T-cell (primary cell): ENCODE data around the gene MAP3K7CL. TPM values are rescaled to one million over a fixed set of nuclear protein-coding genes. Genes with fewer than 3 reads are reported as not detected.

ENCODE experiments used
- ATAC-seq, 4 experiments: fragments of 200-7000 bp in 3 of 4; fragments of 150-1000 bp in 1 of 4; cut with Tn5 transposase; replicated peaks in 1 of 4; 1 replicate in 3 of 4; 2 replicates in 1 of 4; pipeline ENCODE4 v1.10.0; 2021; ENCODE audit warnings: moderate library complexity in 3 of 4, mild to moderate bottlenecking in 2 of 4, moderate number of reproducible peaks in 1 of 4
- CTCF ChIA-PET, 2 donors: fragments of 300-600 bp; sonication (Branson Sonifier 250); formaldehyde crosslinking; loops; one replicate each; lab custom pipeline; 2022; ENCODE audit warnings: antibody characterized with exemption in 2 of 2; lab: Charles Lee
- POLR2A ChIA-PET, 2 donors: fragments of 300-600 bp; sonication (Branson Sonifier 250); formaldehyde crosslinking; loops; one replicate each; lab custom pipeline; 2022; ENCODE audit warnings: antibody characterized with exemption in 2 of 2; lab: Charles Lee
- DNase-seq, 35 experiments: peaks; one replicate each; pipeline versions ENCODE4 v3.0.0 to v3.0.0-alpha.2; 2013 to 2023
- H3K27ac ChIP-seq: one replicate; pipeline ENCODE4 v1.5.1; 2013; ENCODE audit warnings: low read length
- H3K27me3 ChIP-seq, 2 experiments: replicated peaks in 1 of 2; 1 replicate in 1 of 2; 2 replicates in 1 of 2; pipeline versions ENCODE4 v1.6.1 to v1.7.0; 2013; ENCODE audit warnings: low read length in 1 of 2, mixed read lengths in 1 of 2; ENCODE audit not compliant: control insufficient read depth in 2 of 2, insufficient read depth in 2 of 2; ENCODE audit errors: extremely low read depth in 1 of 2
- H3K36me3 ChIP-seq, 2 donors: 1 replicate in 1 of 2; 2 replicates in 1 of 2; pipeline versions ENCODE4 v1.6.1 to v1.7.0; 2013; ENCODE audit warnings: low read length in 1 of 2; ENCODE audit not compliant: control insufficient read depth in 2 of 2, insufficient read depth in 1 of 2; ENCODE audit errors: extremely low read depth in 1 of 2
- H3K4me1 ChIP-seq, 2 experiments: 1 replicate in 1 of 2; 2 replicates in 1 of 2; pipeline versions ENCODE4 v1.6.1 to v1.7.0; 2013; ENCODE audit warnings: low read length in 2 of 2, mixed read lengths in 1 of 2; ENCODE audit not compliant: insufficient read depth in 2 of 2, control insufficient read depth in 1 of 2; ENCODE audit errors: extremely low read depth in 1 of 2
- H3K4me3 ChIP-seq, 2 donors: 1 replicate in 1 of 2; 2 replicates in 1 of 2; pipeline versions ENCODE4 v1.5.1 to v1.7.0; 2013; ENCODE audit warnings: mild to moderate bottlenecking in 2 of 2, low read length in 1 of 2, moderate library complexity in 1 of 2; ENCODE audit not compliant: control insufficient read depth in 1 of 2; ENCODE audit errors: extremely low read depth in 1 of 2
- H3K9me3 ChIP-seq: 2 replicates; pipeline ENCODE4 v1.7.0; 2013
- H3K27ac Mint-ChIP-seq, 2 donors: one replicate each; pipeline ENCODE4 v1.8.0; 2020 to 2021; ENCODE audit warnings: mild to moderate bottlenecking in 2 of 2, mixed read lengths in 2 of 2
- H3K27me3 Mint-ChIP-seq, 2 donors: one replicate each; pipeline ENCODE4 v1.8.0; 2021 to 2022; ENCODE audit warnings: mixed read lengths in 2 of 2
- H3K36me3 Mint-ChIP-seq: one replicate; pipeline ENCODE4 v1.8.0; 2021; ENCODE audit warnings: mixed read lengths
- H3K4me1 Mint-ChIP-seq, 3 donors: one replicate each; pipeline ENCODE4 v1.8.0; 2020 to 2022; ENCODE audit warnings: mixed read lengths in 3 of 3, mild to moderate bottlenecking in 1 of 3
- H3K4me3 Mint-ChIP-seq, 3 donors: one replicate each; pipeline ENCODE4 v1.8.0; 2020 to 2022; ENCODE audit warnings: mild to moderate bottlenecking in 3 of 3, mixed read lengths in 3 of 3, moderate library complexity in 3 of 3
- H3K9me3 Mint-ChIP-seq, 3 donors: one replicate each; pipeline ENCODE4 v1.8.0; 2020 to 2022; ENCODE audit warnings: mixed read lengths in 3 of 3
- WGBS: methylation state at CpG from one replicate; pipeline ENCODE4 v1.1.5; 2013; ENCODE audit warnings: missing lambda C conversion rate; ENCODE audit not compliant: insufficient coverage; 5-methylcytosine and 5-hydroxymethylcytosine counted together
- total RNA-seq, 35 experiments: library from RNA in 6 of 35; stranded (reverse) in 6 of 35; fragments of 120-200 nt in 1 of 35; gene quantifications; one replicate each; pipeline versions ENCODE4 v1.2.1 to v1.2.4 and lab custom pipeline; 2013 to 2026

MAP3K7CL gene
- total RNA-seq, 5 donors from 2014 or later (not counting 1 experiment from before 2014, with no cell fraction given), result 4.8 to 9.1 (median 7.4) TPM

DNA sequence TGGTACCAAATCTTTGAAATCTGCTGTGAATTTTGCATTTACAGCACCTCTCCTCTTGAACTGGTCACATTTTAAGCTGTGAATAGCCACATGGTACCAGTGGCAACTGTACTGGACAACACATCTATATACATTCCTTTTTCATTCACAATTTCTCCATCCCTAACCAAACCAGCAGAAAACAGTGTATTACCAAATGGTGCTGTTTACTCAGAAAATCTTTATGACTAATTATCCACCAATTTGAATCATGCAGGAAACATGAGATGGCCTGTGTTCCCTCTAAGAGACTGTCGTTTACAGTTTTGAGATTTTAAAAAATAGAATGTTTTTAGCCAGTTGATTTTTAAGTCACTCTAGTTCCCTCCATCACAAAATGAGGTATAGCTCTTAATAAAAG, 39.4 kb upstream of the MAP3K7CL start:
- Mint-ChIP-seq H3K9me3 (no peaks in the 10 kb centered on the region), H3K4me3 (no peak overlapping the region), H3K27ac (no peak overlapping the region), H3K36me3 (peaks cover 29% of the 10 kb centered on the region), H3K27me3 (no peaks in the 10 kb centered on the region), H3K4me1 (peaks cover 0 to 3% (median 0%) of the 10 kb centered on the region in 3 donors)
- H3K27me3 ChIP-seq, result no peaks in the 10 kb centered on the region
- no peak overlapping the region for H3K27ac ChIP-seq
- ATAC-seq, result no peak
- POLR2A ChIA-PET, result interaction anchor here (0.6 to 0.7 kb wide), 2 partner anchors 37 to 47 kb away, joined by 3 read pairs; no protein-coding TSS in a partner anchor
- no CpG with 5 or more reads among the region's 1 CpG for WGBS
- H3K9me3 ChIP-seq, result no peaks in the 10 kb centered on the region
- CTCF ChIA-PET, result interaction anchor here in 1 of 2 donors (0.6 to 1.3 kb wide), 5 partner anchors 10 to 653 kb away, joined by 3 read pairs; no protein-coding TSS in a partner anchor
- no peak overlapping the region for H3K4me3 ChIP-seq
- DNase-seq, result no peak
- H3K4me1 ChIP-seq, result no peaks in the 10 kb centered on the region
- peaks cover 0 to 5% of the 10 kb centered on the region in 2 donors for H3K36me3 ChIP-seq

DNA sequence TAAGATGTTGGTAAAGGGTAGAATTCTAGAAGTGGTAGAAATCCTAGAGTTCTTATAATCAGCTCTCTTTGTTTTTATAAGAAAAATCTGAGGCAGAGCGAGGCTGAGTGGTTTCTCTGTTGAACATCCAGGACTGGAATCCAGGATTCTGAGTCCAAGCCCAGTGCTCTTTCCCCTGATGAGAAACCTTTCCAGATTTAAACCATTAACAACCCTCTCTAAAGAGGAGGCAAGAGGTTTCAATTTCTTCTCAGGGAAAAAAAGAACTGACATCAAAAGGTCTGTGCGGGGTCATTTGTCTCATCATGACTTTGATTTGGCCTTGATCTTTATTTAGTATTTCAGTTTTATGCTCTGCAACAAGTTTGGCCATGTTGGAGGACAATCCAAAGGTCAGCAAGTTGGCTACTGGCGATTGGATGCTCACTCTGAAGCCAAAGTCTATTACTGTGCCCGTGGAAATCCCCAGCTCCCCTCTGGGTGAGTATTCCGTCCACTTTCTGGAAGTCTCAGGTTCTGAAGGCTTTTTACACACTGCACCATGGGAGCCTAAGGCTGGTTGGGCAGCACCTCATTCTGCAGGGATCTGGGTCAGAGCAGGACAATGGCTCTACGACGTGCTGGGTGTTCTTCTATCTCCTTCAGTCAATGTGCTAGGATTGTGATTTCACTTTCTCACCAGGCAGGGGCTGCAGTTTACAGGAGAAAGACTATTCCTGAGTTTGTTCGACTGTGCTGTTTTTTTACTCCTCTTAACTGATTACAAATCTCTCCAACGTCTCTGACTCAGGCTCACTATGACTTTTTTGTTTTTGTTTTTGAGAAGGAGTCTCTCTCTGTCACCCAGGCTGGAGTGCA, 38.1 kb upstream of the MAP3K7CL start:
- H3K36me3 ChIP-seq, result peaks cover 0 to 5% of the 10 kb centered on the region in 2 donors
- H3K27ac Mint-ChIP-seq, result no peak overlapping the region
- H3K27ac ChIP-seq, result no peak overlapping the region
- no peak overlapping the region for H3K4me3 ChIP-seq
- H3K4me1 ChIP-seq, result no peaks in the 10 kb centered on the region
- no peaks in the 10 kb centered on the region for H3K9me3 ChIP-seq
- DNase-seq, result no peak
- ChIA-PET POLR2A (no interaction called here), CTCF (interaction anchor here (0.6 to 1.7 kb wide), 9 partner anchors 20 to 385 kb away, joined by 3 to 6 read pairs (median 3); no protein-coding TSS in a partner anchor)
- 65% methylated on average over 6 of the region's 9 CpGs for WGBS
- no peak overlapping the region for H3K4me3 Mint-ChIP-seq
- no peak for ATAC-seq
- H3K27me3 Mint-ChIP-seq, result no peaks in the 10 kb centered on the region
- H3K36me3 Mint-ChIP-seq, result peaks cover 23% of the 10 kb centered on the region
- no peaks in the 10 kb centered on the region for H3K9me3 Mint-ChIP-seq
- H3K27me3 ChIP-seq, result no peaks in the 10 kb centered on the region
- H3K4me1 Mint-ChIP-seq, result peaks cover 0 to 3% (median 0%) of the 10 kb centered on the region in 3 donors

DNA sequence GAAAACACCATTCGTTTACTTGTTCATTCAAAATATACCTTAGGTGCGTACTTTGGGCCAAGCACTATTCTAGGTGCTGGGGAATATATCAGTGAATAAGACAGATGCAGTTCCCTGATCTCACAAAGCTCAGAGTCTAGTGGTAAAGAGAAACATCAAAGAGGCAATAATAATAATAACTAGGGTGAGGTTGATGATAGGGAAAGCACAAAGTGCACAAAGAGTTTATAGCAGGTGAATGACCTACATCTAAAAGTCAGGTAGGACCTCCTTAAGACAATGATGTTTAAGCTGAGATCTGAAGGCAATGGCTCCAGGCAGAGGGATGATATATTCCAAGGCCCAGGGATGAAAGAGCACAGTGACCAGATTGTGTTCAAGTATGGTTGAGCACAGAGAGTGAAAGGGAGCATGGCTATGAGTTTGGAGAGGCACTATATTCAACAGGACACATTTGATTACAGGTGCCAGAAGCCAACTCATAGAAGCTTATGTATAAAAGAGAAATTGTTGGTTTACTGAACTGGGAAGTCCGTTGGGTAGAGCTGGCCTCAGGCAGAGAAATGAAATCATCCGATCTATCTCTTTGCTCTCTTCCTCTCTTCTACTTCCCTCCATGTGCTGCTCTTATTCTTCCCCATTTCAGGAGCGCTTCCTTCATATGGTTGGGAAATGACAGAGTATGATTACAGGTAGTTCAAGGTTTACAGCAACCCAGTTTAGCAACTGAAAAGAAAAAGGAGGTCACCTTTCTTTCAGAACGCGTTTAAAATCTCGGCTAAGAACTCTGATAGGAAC, 34.0 kb upstream of the MAP3K7CL start:
- POLR2A ChIA-PET, result interaction anchor here in 1 of 2 donors (0.7 kb wide), 1 partner anchor 248 kb away, joined by 3 read pairs; no protein-coding TSS in a partner anchor
- Mint-ChIP-seq H3K27me3 (no peaks in the 10 kb centered on the region), H3K4me3 (no peak overlapping the region), H3K9me3 (no peaks in the 10 kb centered on the region), H3K36me3 (peaks cover 31% of the 10 kb centered on the region), H3K27ac (no peak overlapping the region), H3K4me1 (peaks cover 0 to 2% (median 0%) of the 10 kb centered on the region in 3 donors)
- no peak for ATAC-seq
- Histone ChIP-seq H3K27me3 (no peaks in the 10 kb centered on the region), H3K4me1 (no peaks in the 10 kb centered on the region), H3K36me3 (peaks cover 0 to 11% of the 10 kb centered on the region in 2 donors), H3K4me3 (no peak overlapping the region), H3K27ac (no peak overlapping the region), H3K9me3 (no peaks in the 10 kb centered on the region)
- DNase-seq, result no peak
- CTCF ChIA-PET, result interaction anchor here in 1 of 2 donors (1.7 kb wide), 1 partner anchor 265 kb away, joined by 4 read pairs; no protein-coding TSS in a partner anchor
- 90% methylated on average over 3 of the region's 8 CpGs for WGBS

DNA sequence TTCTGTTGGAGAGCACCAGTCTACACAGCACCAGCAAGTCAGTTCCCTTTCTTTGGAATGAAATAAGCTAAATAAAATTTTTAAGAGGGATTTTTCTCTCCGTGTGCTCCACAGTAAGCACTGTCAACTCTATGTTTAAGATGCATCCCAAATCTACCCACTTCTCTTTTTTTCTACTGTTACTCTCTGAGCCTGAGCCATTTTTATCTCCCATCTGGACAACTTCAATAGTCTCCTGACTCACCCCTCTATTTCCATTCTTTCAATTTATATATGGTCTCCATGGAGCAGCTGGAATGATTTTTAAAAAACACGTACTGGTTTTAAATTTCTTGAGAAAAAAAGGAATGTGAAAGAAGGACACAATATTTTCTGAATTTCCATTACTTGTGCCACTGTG, 32.3 kb upstream of the MAP3K7CL start:
- no peak overlapping the region for H3K4me3 Mint-ChIP-seq
- no peak for DNase-seq
- H3K27me3 Mint-ChIP-seq, result no peaks in the 10 kb centered on the region

DNA sequence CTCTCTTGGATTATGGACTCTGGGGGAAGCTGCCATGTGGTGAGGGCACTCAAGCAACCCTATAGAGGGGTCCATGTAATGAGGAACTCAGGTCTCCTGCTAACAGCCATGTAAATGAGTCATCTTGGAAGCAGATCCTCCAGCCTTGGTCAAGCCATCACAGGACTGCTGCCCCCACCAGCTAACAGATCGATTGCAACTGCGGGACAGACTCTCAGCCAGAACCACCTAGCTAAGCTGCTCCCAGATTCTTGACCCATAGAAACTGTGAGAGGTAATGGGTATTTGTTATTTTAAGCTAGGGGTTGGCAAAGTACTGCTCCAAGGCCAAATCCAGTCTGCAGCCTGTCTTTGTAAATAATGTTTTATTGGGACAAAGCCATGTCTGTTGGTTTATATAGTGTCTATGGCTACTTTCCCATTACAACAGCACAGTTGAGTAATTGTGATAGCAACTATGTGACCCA, 27.6 kb upstream of the MAP3K7CL start:
- H3K27ac Mint-ChIP-seq, result no peak overlapping the region
- ATAC-seq (no peak), DNase-seq (no peak)
- no peak overlapping the region for H3K4me3 Mint-ChIP-seq
- CTCF ChIA-PET, result no interaction called here
- Histone ChIP-seq H3K27ac (no peak overlapping the region), H3K4me1 (no peaks in the 10 kb centered on the region), H3K27me3 (no peaks in the 10 kb centered on the region), H3K9me3 (no peaks in the 10 kb centered on the region), H3K36me3 (peaks cover 0 to 6% of the 10 kb centered on the region in 2 donors), H3K4me3 (no peak overlapping the region)
- no CpG with 5 or more reads among the region's 2 CpGs for WGBS
- POLR2A ChIA-PET, result interaction anchor here in 1 of 2 donors (0.6 kb wide), 1 partner anchor 21 kb away, joined by 9 read pairs; no protein-coding TSS in a partner anchor
- H3K4me1 Mint-ChIP-seq, result no peaks in the 10 kb centered on the region
- H3K27me3 Mint-ChIP-seq, result no peaks in the 10 kb centered on the region
- peaks cover 22% of the 10 kb centered on the region for H3K36me3 Mint-ChIP-seq
- H3K9me3 Mint-ChIP-seq, result no peaks in the 10 kb centered on the region

More for the DNA sequence above, 32.3 kb upstream of the MAP3K7CL start:
- ATAC-seq, result no peak
- Mint-ChIP-seq H3K9me3 (no peaks in the 10 kb centered on the region), H3K4me1 (no peaks in the 10 kb centered on the region), H3K36me3 (peaks cover 30% of the 10 kb centered on the region), H3K27ac (no peak overlapping the region)
- no peaks in the 10 kb centered on the region for H3K4me1 ChIP-seq
- H3K4me3 ChIP-seq, result no peak overlapping the region
- ChIA-PET POLR2A (interaction anchor here in 1 of 2 donors (0.6 kb wide), 1 partner anchor 58 kb away, joined by 3 read pairs; no protein-coding TSS in a partner anchor), CTCF (no interaction called here)
- no peaks in the 10 kb centered on the region for H3K27me3 ChIP-seq
- no CpG with 5 or more reads among the region's 2 CpGs for WGBS
- no peak overlapping the region for H3K27ac ChIP-seq
- no peaks in the 10 kb centered on the region for H3K9me3 ChIP-seq
- peaks cover 0 to 9% of the 10 kb centered on the region in 2 donors for H3K36me3 ChIP-seq

DNA sequence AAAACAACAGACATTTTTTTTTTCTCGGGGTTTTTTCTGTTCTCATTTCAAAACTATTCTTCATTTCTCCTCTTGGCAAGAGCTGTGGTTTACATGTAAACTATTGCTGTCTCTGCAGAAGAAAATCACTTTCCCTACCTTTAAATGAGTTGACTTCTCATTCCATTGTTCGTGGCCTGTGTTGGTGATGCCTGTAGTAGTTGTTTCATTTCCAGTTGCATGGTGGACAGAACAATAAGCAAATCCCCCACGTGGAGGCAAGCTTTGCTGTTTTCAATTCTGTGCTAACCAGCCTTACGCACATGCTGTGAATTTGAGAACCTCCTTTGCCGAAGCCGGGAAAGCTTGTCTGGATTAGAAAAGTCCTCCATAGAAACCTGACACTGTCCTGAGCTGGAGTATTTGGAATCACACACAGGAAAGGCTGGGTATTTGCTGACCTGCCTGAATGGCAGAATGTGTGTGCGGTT, 26.2 kb upstream of the MAP3K7CL start:
- Histone ChIP-seq H3K27ac (no peak overlapping the region), H3K27me3 (no peaks in the 10 kb centered on the region), H3K4me1 (no peaks in the 10 kb centered on the region), H3K36me3 (peaks cover 0 to 6% of the 10 kb centered on the region in 2 donors), H3K9me3 (no peaks in the 10 kb centered on the region), H3K4me3 (no peak overlapping the region)
- ATAC-seq (no peak), DNase-seq (no peak)
- WGBS, result 86% methylated on average over 4 of the region's 7 CpGs
- H3K36me3 Mint-ChIP-seq, result peaks cover 25% of the 10 kb centered on the region
- no peaks in the 10 kb centered on the region for H3K4me1 Mint-ChIP-seq
- ChIA-PET CTCF (no interaction called here), POLR2A (no interaction called here)
- no peak overlapping the region for H3K4me3 Mint-ChIP-seq
- no peaks in the 10 kb centered on the region for H3K9me3 Mint-ChIP-seq
- no peaks in the 10 kb centered on the region for H3K27me3 Mint-ChIP-seq
- H3K27ac Mint-ChIP-seq, result no peak overlapping the region
